Measurements from ENCODE around the gene AAK1. TPM values are rescaled to one million over a fixed set of nuclear protein-coding genes. Genes with fewer than 3 reads are reported as not detected.

The AAK1 gene
- total and polyA plus RNA-seq, 4 donors, result 10.0 to 56.2 (median 27.3) TPM

GRCh38 chr2:69464575-69464974, 179.0 kb downstream of the AAK1 start:
- Histone ChIP-seq H3K9ac (ENCODE audit: insufficient read depth in 1 of 2, low read length in 2 of 2) (no peak overlapping the region), H3K27me3 (ENCODE audit: control insufficient read depth in 3 of 3, insufficient read depth in 3 of 3, low read length in 2 of 3) (no peaks in the 10 kb centered on the region), H3K27ac (ENCODE audit: low read depth in 1 of 2, low read length in 1 of 2) (peak overlapping the region in 1 of 2 donors; percentile 42), H3K36me3 (ENCODE audit: control insufficient read depth in 4 of 4, insufficient read depth in 4 of 4, low read length in 4 of 4) (peaks cover 5 to 11% (median 11%) of the 10 kb centered on the region in 4 donors), H3K4me1 (ENCODE audit: control insufficient read depth in 5 of 5, insufficient read depth in 5 of 5, low read length in 5 of 5) (peaks cover 0 to 2% (median 0%) of the 10 kb centered on the region in 5 donors), H3K4me3 (no peak overlapping the region), H3K9me3 (ENCODE audit: control insufficient read depth in 4 of 4, insufficient read depth in 3 of 4, low read length in 3 of 4) (no peaks in the 10 kb centered on the region)
- no peak for ATAC-seq (ENCODE audit: insufficient read depth, low FRiP score)
- no peak for DNase-seq
- WGBS, 2 donors, result 77 to 85% methylated on average over 3 of the region's 3 CpGs
- no peak for TF ChIP-seq CTCF (IDR thresholded peaks at IDR 0.05; ENCODE audit: control extremely low read depth, extremely low read depth)

- TF ChIP-seq CTCF (IDR thresholded peaks at IDR 0.05; ENCODE audit: control extremely low read depth, extremely low read depth), result no peak
- H3K27me3 ChIP-seq (ENCODE audit: control insufficient read depth in 3 of 3, insufficient read depth in 3 of 3, low read length in 2 of 3), result no peaks in the 10 kb centered on the region
- DNase-seq (no peak), ATAC-seq (ENCODE audit: insufficient read depth, low FRiP score) (no peak)
- no peak overlapping the region for H3K4me3 ChIP-seq
- no peak overlapping the region for H3K9ac ChIP-seq (ENCODE audit: insufficient read depth in 1 of 2, low read length in 2 of 2)
- no peak overlapping the region for H3K27ac ChIP-seq (ENCODE audit: low read depth in 1 of 2, low read length in 1 of 2)
- no peaks in the 10 kb centered on the region for H3K9me3 ChIP-seq (ENCODE audit: control insufficient read depth in 4 of 4, insufficient read depth in 3 of 4, low read length in 3 of 4)
- peaks cover 5 to 11% (median 11%) of the 10 kb centered on the region in 4 donors for H3K36me3 ChIP-seq (ENCODE audit: control insufficient read depth in 4 of 4, insufficient read depth in 4 of 4, low read length in 4 of 4)
- WGBS, 2 donors, result 97 to 99% methylated on average over 3 of the region's 3 CpGs
- peaks cover 0 to 2% (median 0%) of the 10 kb centered on the region in 5 donors for H3K4me1 ChIP-seq (ENCODE audit: control insufficient read depth in 5 of 5, insufficient read depth in 5 of 5, low read length in 5 of 5)
These were observed 180.8 kb downstream of the AAK1 start for GRCh38 chr2:69462780-69463179.

GRCh38 chr2:69461404-69461803, 182.1 kb downstream of the AAK1 start:
- Histone ChIP-seq H3K4me3 (no peak overlapping the region), H3K27me3 (ENCODE audit: control insufficient read depth in 3 of 3, insufficient read depth in 3 of 3, low read length in 2 of 3) (no peaks in the 10 kb centered on the region), H3K9me3 (ENCODE audit: control insufficient read depth in 4 of 4, insufficient read depth in 3 of 4, low read length in 3 of 4) (no peaks in the 10 kb centered on the region), H3K27ac (ENCODE audit: low read depth in 1 of 2, low read length in 1 of 2) (no peak overlapping the region), H3K36me3 (ENCODE audit: control insufficient read depth in 4 of 4, insufficient read depth in 4 of 4, low read length in 4 of 4) (peaks cover 5 to 11% (median 11%) of the 10 kb centered on the region in 4 donors), H3K9ac (ENCODE audit: insufficient read depth in 1 of 2, low read length in 2 of 2) (no peak overlapping the region), H3K4me1 (ENCODE audit: control insufficient read depth in 5 of 5, insufficient read depth in 5 of 5, low read length in 5 of 5) (peaks cover 0 to 2% (median 0%) of the 10 kb centered on the region in 5 donors)
- DNase-seq, result no peak
- no peak for TF ChIP-seq CTCF (IDR thresholded peaks at IDR 0.05; ENCODE audit: control extremely low read depth, extremely low read depth)
- ATAC-seq (ENCODE audit: insufficient read depth, low FRiP score), result no peak
- WGBS, 2 donors, result 98 to 99% methylated on average over 6 of the region's 6 CpGs

- no peak for DNase-seq
- Histone ChIP-seq H3K27me3 (ENCODE audit: control insufficient read depth in 3 of 3, insufficient read depth in 3 of 3, low read length in 2 of 3) (no peaks in the 10 kb centered on the region), H3K9me3 (ENCODE audit: control insufficient read depth in 4 of 4, insufficient read depth in 3 of 4, low read length in 3 of 4) (no peaks in the 10 kb centered on the region), H3K9ac (ENCODE audit: insufficient read depth in 1 of 2, low read length in 2 of 2) (no peak overlapping the region), H3K27ac (ENCODE audit: low read depth in 1 of 2, low read length in 1 of 2) (no peak overlapping the region), H3K4me3 (no peak overlapping the region), H3K4me1 (ENCODE audit: control insufficient read depth in 5 of 5, insufficient read depth in 5 of 5, low read length in 5 of 5) (peaks cover 0 to 2% (median 0%) of the 10 kb centered on the region in 5 donors), H3K36me3 (ENCODE audit: control insufficient read depth in 4 of 4, insufficient read depth in 4 of 4, low read length in 4 of 4) (peaks cover under 1 to 5% (median 2%) of the 10 kb centered on the region in 4 donors)
- no peak for TF ChIP-seq CTCF (IDR thresholded peaks at IDR 0.05; ENCODE audit: control extremely low read depth, extremely low read depth)
- 67 to 86% methylated on average over 4 of the region's 4 CpGs for WGBS, 2 donors
- ATAC-seq (ENCODE audit: insufficient read depth, low FRiP score), result no peak
These were observed 183.6 kb downstream of the AAK1 start for GRCh38 chr2:69459936-69460335.

Data from lung (tissue), 12 donors.